Right lobe of liver (tissue), 6 donors: Measurements from ENCODE around the gene PDZD4. TPM values are rescaled to one million over a fixed set of nuclear protein-coding genes. Genes with fewer than 3 reads are reported as not detected.

Source experiments
- ATAC-seq, 4 donors: fragments of 200-7000 bp; cut with Tn5 transposase; one replicate each; pipeline ENCODE4 v1.9.1; 2020; ENCODE audit warnings: mild to moderate bottlenecking in 4 of 4, moderate library complexity in 4 of 4
- DNase-seq, 3 donors: peaks; one replicate each; pipeline ENCODE4 v3.0.0-alpha.2; 2020
- H3K27ac ChIP-seq, 3 donors: fragments of 200-600 bp; one replicate each; pipeline ENCODE4 v1.8.0; 2022
- H3K27me3 ChIP-seq, 2 donors: fragments of 200-600 bp; one replicate each; pipeline ENCODE4 v1.8.0; 2022
- H3K36me3 ChIP-seq, 4 donors: fragments of 200-600 bp; sonication (generic) in 1 of 4; one replicate each; pipeline versions ENCODE4 v1.5.1 to v1.8.0; 2017 to 2022; ENCODE audit warnings: control low read depth in 1 of 4
- H3K4me1 ChIP-seq, 4 donors: fragments of 200-600 bp; sonication (generic) in 1 of 4; one replicate each; pipeline versions ENCODE4 v1.5.1 to v1.8.0; 2017 to 2022; ENCODE audit warnings: control low read depth in 1 of 4
- H3K4me3 ChIP-seq, 3 donors: fragments of 200-600 bp; one replicate each; pipeline ENCODE4 v1.8.0; 2022
- H3K9me3 ChIP-seq, 4 donors: fragments of 200-600 bp; sonication (generic) in 1 of 4; one replicate each; pipeline versions ENCODE4 v1.5.1 to v1.8.0; 2017 to 2022; ENCODE audit warnings: control low read depth in 1 of 4
- CTCF ChIP-seq, 4 donors: fragments of 200-600 bp in 3 of 4; fragments of 450-650 bp in 1 of 4; IDR thresholded peaks; one replicate each; pipeline versions ENCODE4 v1.5.1 to v1.8.0; 2016 to 2022; ENCODE audit warnings: antibody characterized with exemption in 4 of 4, mild to moderate bottlenecking in 2 of 4
- POLR2A ChIP-seq: fragments of 450-650 bp; IDR thresholded peaks from one replicate; pipeline ENCODE4 v1.6.1; 2017; ENCODE audit warnings: antibody characterized with exemption, mild to moderate bottlenecking
- WGBS: methylation state at CpG from one replicate; pipeline ENCODE4 v1.1.6; 2018; ENCODE audit warnings: low coverage, low lambda C conversion rate; ENCODE audit not compliant: insufficient coverage; ENCODE audit errors: missing lambda C conversion rate; 5-methylcytosine and 5-hydroxymethylcytosine counted together
- intact Hi-C, 2 donors: fragments of 100-400 bp; cut with DNase I; formaldehyde crosslinking; loops; one replicate each; pipeline versions ENCODE4 v1.11.2 to v1.14.1; 2022
- total RNA-seq, 6 experiments: library from RNA; depleted of rRNA in 2 of 6; stranded (reverse); fragments of >200 nt in 2 of 6; fragmentation: NEBNext Ultra II Directional in 3 of 6; extraction: Animal tissue kit (Norgen Biotek cat#: 25700) in 3 of 6; gene quantifications; one replicate each; pipeline versions ENCODE4 v1.1.0 to v1.2.4, GENCODE V29; 2016 to 2023
- donor health status: DM: no; HTN: yes; CAD: no.
- donor health status: DM: no; HTN: no; CAD: no.
- donor health status: DM: no; HTN: no; CAD: no.
- donor health status: DM: no; HTN: yes; CAD: no.
- donor health status: DM: no; HTN: yes; CAD: no.

The PDZD4 gene
- total RNA-seq, 6 experiments from 2014 or later: 0.61 to 2.3 (median 1.5) TPM

GRCh38 chrX:153867671-153868070 is 37.3 kb upstream of the PDZD4 start:
- WGBS: 80% methylated on average over 1 of the region's 13 CpGs
- H3K27me3 ChIP-seq: no peaks in the 10 kb centered on the region
- no peaks in the 10 kb centered on the region for H3K9me3 ChIP-seq
- no peaks in the 10 kb centered on the region for H3K4me1 ChIP-seq
- ATAC-seq: no peak
- DNase-seq: no peak
- H3K36me3 ChIP-seq: no peaks in the 10 kb centered on the region
- TF ChIP-seq POLR2A (no peak), CTCF (IDR thresholded peaks at IDR 0.05) (no peak)
- H3K4me3 ChIP-seq: no peak overlapping the region
- no peak overlapping the region for H3K27ac ChIP-seq
- intact Hi-C loops: no loop called here

- intact Hi-C loops: no loop called here
Measured at GRCh38 chrX:153867139-153867538, 36.8 kb upstream of the PDZD4 start.

GRCh38 chrX:153866302-153867019 is 36.1 kb upstream of the PDZD4 start:
- no peak overlapping the region for H3K4me3 ChIP-seq
- no peak overlapping the region for H3K27ac ChIP-seq
- ATAC-seq: no peak
- H3K27me3 ChIP-seq: no peaks in the 10 kb centered on the region
- intact Hi-C loops: no loop called here
- 53% methylated on average over 5 of the region's 22 CpGs for WGBS
- no peaks in the 10 kb centered on the region for H3K4me1 ChIP-seq
- TF ChIP-seq POLR2A (no peak), CTCF (IDR thresholded peaks at IDR 0.05) (no peak)
- DNase-seq: no peak
- no peaks in the 10 kb centered on the region for H3K9me3 ChIP-seq
- H3K36me3 ChIP-seq: no peaks in the 10 kb centered on the region

More at GRCh38 chrX:153867139-153867538, 36.8 kb upstream of the PDZD4 start:
- H3K27me3 ChIP-seq: no peaks in the 10 kb centered on the region
- no peak for ATAC-seq
- no peak overlapping the region for H3K4me3 ChIP-seq
- no peaks in the 10 kb centered on the region for H3K4me1 ChIP-seq
- H3K27ac ChIP-seq: no peak overlapping the region
- H3K36me3 ChIP-seq: no peaks in the 10 kb centered on the region
- DNase-seq: no peak
- TF ChIP-seq POLR2A (no peak), CTCF (IDR thresholded peaks at IDR 0.05) (no peak)
- H3K9me3 ChIP-seq: no peaks in the 10 kb centered on the region
- 47% methylated on average over 5 of the region's 9 CpGs for WGBS

GRCh38 chrX:153865685-153866084 is 35.3 kb upstream of the PDZD4 start:
- intact Hi-C loops: no loop called here
- Histone ChIP-seq H3K9me3 (no peaks in the 10 kb centered on the region), H3K4me1 (no peaks in the 10 kb centered on the region), H3K27me3 (no peaks in the 10 kb centered on the region), H3K27ac (no peak overlapping the region), H3K36me3 (no peaks in the 10 kb centered on the region), H3K4me3 (no peak overlapping the region)
- 79% methylated on average over 8 of the region's 9 CpGs for WGBS
- DNase-seq: no peak
- ATAC-seq: no peak
- TF ChIP-seq POLR2A (no peak), CTCF (IDR thresholded peaks at IDR 0.05) (no peak)

- 70% methylated on average over 3 of the region's 11 CpGs for WGBS
- ATAC-seq: no peak
- DNase-seq: no peak
- H3K27ac ChIP-seq: no peak overlapping the region
- no peak overlapping the region for H3K4me3 ChIP-seq
- no peak for TF ChIP-seq POLR2A
- TF ChIP-seq CTCF (IDR thresholded peaks at IDR 0.05): no peak
- H3K27me3 ChIP-seq: no peaks in the 10 kb centered on the region
- no peaks in the 10 kb centered on the region for H3K4me1 ChIP-seq
- no peaks in the 10 kb centered on the region for H3K36me3 ChIP-seq
- intact Hi-C loops: no loop called here
- no peaks in the 10 kb centered on the region for H3K9me3 ChIP-seq
Measured at GRCh38 chrX:153865321-153865580, 34.9 kb upstream of the PDZD4 start.
